GM10266 (cell line): ENCODE results near the gene FAM217B.

ENCODE experiments used
- DNase-seq: peaks from one replicate; pipeline ENCODE4 v3.0.0; 2012; ENCODE audit errors: extremely low spot score
- CTCF ChIP-seq: IDR thresholded peaks from 2 replicates; pipeline ENCODE4 v1.5.1; 2012; ENCODE audit warnings: mild to moderate bottlenecking, low read depth; ENCODE audit not compliant: control insufficient read depth, insufficient read depth; ENCODE audit errors: missing control alignments

FAM217B gene

DNA sequence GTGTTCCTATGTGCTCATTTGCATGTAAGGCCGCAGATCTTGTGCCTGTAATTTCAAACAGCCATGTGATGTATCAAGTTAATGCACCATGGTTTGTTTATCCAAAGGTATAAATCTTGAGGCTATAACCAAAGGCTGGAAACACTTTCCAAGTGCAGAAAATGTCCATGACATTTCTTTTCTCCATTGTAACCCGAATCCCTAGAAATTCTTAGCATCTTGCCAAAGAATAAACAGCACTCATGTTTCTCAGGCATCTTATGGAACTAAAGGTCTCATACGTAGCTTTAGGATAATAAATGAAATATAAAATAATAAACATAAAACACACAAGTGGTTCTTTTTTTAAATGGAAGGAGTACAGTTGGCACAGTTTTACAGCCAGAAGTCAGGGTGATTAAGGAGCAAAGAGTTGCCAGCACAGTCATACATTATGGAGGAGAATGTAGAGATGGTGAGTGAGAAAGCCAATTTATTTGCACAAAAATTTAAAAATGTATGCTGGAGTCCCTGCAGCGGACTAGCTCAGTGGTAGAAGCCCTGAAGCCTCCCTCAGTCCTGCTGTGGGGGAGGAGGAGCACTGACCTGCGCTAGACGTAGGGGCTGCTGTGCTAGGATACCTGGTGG is 36.1 kb downstream of the FAM217B start:
- no peak for TF ChIP-seq CTCF
- no peak for DNase-seq

GRCh38 chr20:59977086-59977485 is 36.9 kb downstream of the FAM217B start:
- TF ChIP-seq CTCF, result no peak
- no peak for DNase-seq

- no peak for DNase-seq
- no peak for TF ChIP-seq CTCF
These were observed 42.9 kb downstream of the FAM217B start for GRCh38 chr20:59983076-59983475.

- TF ChIP-seq CTCF, result no peak
These were observed 44.4 kb downstream of the FAM217B start for GRCh38 chr20:59984541-59984940.

GRCh38 chr20:59985164-59985563 is 45.0 kb downstream of the FAM217B start:
- TF ChIP-seq CTCF, result no peak
- DNase-seq, result no peak

More at GRCh38 chr20:59984541-59984940, 44.4 kb downstream of the FAM217B start:
- DNase-seq, result no peak

GRCh38 chr20:59985864-59986263 is 45.7 kb downstream of the FAM217B start:
- TF ChIP-seq CTCF, result peak; percentile 31
- no peak for DNase-seq

- TF ChIP-seq CTCF, result no peak
These were observed 46.9 kb downstream of the FAM217B start for GRCh38 chr20:59987135-59987534.

More at GRCh38 chr20:59987135-59987534, 46.9 kb downstream of the FAM217B start:
- DNase-seq, result no peak
